GM18870 (cell line): ENCODE results near the gene LBHD2.

ENCODE experiments used
- ATAC-seq: cut with Tn5 transposase; IDR thresholded peaks from one replicate; pipeline ENCODE4 v1.9.1; 2021; ENCODE audit warnings: moderate library complexity; ENCODE audit not compliant: unreplicated experiment

Gene LBHD2

DNA sequence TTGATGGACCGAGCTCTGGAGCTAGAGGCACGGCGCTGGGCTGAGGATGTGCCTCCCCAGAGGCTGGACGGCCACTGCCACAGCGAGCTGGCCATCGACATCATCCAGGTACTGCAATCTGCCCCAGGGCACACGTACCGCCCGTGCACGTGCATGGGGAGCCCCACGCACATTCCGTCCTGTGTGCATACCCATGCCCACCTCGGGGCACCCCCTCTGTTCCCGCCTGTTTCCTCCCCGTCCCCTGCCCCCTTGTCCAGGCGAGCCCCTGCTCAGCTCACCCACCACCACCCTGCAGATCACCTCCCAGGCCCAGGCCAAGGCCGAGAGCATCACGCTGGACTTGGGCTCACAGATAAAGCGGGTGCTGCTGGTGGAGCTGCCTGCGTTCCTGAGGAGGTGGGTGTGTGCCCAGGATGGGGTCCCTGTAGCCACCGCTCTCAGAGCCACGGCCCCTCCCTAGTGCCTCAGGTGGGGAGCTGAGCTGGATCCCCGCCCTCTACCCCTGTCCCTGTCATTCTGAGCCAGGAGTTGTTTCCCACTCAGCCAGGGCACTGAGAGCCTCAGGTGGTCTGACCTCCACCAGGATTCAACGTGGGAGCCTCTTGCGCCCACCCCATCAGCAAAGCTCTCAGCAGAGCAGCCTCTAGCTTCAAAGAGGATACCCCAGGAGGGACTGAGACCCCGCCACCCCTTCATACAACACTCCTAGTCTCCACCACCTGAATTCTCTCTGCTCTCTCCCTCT is 46.2 kb downstream of the LBHD2 start:
- no peak for ATAC-seq

DNA sequence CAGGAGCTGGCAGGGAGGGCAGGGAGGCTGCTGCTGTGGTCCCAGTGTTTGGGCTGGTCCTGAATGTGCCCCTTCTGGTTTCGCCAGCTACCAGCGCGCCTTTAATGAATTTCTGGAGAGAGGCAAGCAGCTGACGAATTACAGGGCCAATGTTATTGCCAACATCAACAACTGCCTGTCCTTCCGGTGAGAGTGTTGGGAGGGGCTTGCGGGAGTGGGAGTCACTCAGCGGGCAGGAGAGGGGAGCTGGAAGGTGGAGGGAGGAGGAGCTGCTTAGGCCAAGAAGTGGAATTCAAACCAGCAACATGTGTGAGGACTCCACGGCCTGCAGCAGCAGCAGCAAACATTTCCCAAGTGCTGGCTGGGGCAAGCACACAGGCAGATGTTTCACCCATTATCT is 47.0 kb downstream of the LBHD2 start:
- no peak for ATAC-seq

GRCh38 chr14:103131580-103131979 is 47.6 kb downstream of the LBHD2 start:
- no peak for ATAC-seq

GRCh38 chr14:103132381-103133209 is 48.6 kb downstream of the LBHD2 start:
- ATAC-seq = no peak

GRCh38 chr14:103133210-103134140 is 49.5 kb downstream of the LBHD2 start:
- no peak for ATAC-seq

DNA sequence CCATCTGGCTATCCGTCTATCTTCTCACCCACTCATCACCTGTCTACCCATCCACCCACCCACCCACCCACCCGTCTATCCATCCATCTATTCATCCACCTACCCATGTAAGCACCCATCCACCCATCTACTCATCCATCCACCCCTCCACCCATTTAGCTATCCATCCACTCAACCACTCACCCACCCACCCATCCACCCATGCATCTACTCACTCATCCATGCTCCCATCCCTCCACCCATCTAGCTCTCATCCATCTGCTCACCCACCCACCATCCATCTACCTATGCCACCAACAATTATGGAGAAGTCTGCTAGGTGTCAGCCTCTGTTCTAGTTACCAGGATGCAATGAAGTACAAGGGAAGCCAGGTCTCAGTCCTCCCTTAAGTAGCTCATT is 50.4 kb downstream of the LBHD2 start:
- no peak for ATAC-seq

- ATAC-seq = no peak
These were observed 50.9 kb downstream of the LBHD2 start for GRCh38 chr14:103134919-103135318.

DNA sequence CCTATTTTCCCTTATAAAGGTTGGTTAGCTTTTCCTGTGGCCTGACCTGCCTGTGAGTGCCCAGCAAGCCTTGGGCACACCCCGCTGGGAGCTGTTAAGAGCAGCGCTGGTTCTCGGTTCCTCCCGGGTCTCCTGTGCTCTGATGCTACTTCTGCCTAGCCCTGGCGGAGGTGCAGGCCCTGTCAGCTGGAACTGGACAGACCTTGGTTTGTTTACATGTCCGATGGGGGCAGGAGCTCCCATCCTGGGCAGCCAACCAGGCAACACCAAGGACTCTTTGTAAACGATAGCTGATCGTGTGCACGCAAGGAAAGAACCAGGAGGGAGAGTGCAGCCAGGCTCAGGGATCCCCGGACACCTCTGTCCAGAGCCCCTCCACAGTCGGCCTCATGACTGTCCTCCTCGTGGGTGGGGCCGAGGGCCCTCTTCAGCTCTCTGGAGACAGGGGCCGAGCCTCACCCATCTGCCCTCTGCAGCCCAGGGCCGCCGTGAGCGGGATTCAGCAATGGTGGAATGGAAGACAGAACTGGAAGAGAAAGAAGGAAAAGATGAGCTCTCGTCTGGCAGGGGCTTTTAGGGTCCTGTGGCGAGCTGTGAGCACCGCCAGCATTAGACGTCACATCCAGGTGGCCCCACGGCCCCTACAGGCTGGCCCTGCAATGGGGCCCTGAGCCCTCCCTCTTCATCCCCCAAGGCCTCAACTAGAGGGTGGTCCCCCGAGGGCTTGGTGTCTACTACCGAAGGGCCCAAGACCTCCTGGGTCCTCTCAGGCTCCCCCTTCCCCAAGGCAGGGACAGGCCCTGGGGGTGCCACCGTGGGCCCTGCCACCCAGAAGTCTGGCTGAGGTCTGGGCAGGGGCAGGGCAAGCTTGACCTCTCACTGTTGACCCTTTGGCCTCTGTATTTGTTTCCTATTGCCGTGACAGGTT is 51.6 kb downstream of the LBHD2 start:
- ATAC-seq = no peak

DNA sequence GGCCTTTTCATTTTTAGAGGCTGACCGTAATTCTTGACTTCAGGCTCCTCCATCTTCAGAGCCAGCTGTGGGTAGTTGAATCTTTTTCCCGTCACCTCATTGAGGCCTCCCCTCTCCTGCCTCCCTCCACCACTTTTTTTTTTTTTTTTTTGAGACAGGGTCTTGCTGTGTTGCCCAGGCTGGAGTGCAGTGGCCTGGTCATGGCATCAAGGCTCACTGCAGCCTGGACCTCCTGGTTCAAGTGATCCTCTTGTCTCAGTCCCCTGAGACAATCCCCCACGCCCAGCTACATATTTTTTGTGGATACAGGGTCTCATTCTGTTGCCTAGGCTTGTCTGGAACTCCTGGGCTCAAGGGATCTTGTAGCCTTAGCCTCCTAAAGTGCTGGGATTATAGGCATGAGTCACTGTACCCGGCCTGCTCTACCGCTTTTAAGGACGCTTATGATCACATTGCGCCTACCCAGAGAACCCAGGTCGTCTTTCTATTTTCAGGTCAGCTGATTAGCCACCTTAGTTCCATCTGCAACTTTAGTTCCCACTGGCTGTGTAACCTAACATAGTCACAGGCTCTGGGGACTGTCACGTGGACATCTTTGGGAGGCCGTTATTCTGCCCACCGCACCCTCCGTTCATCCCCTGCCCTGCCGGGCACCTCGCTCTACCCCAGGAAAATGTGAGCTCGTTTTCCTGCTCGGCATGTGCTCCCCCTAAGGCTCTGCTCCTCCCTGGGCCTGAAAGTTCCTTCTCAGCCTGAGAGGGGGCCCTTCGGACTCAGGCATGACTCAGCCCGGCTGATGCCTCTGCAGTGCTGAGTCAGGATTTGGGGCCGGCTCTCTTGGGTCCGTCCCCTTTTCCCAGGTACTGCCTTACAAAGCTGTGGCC is 52.6 kb downstream of the LBHD2 start:
- ATAC-seq = no peak

DNA sequence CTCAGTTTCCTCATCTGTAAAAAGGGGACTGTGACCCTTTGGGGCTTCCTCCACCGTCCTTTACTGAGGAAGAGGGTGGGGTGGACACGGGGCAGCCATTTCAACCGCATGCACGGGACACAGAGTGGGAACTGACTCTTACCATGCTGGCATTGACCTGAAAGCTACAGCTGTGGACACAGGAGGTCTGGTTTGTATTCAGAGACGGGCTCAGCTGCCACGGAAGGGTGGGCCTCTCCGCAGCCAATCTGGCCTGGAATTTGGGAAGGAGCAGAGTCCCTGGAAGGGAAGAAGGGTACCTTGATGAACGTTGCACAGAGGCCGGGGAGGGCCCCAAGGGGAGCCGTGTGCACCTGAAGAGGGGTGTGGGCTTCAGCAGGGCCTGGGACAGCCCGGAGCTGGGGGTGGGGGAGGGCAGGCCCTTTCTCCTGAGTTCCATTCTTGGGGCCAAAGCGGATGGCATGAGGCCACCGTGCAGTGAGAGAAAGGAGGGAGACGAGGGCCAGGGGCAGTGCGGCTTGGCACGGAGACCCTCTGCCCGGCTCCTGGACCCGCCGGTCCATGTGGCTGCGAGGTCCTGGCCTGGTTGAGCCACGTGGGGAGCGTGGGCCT is 53.8 kb downstream of the LBHD2 start:
- ATAC-seq = no peak

DNA sequence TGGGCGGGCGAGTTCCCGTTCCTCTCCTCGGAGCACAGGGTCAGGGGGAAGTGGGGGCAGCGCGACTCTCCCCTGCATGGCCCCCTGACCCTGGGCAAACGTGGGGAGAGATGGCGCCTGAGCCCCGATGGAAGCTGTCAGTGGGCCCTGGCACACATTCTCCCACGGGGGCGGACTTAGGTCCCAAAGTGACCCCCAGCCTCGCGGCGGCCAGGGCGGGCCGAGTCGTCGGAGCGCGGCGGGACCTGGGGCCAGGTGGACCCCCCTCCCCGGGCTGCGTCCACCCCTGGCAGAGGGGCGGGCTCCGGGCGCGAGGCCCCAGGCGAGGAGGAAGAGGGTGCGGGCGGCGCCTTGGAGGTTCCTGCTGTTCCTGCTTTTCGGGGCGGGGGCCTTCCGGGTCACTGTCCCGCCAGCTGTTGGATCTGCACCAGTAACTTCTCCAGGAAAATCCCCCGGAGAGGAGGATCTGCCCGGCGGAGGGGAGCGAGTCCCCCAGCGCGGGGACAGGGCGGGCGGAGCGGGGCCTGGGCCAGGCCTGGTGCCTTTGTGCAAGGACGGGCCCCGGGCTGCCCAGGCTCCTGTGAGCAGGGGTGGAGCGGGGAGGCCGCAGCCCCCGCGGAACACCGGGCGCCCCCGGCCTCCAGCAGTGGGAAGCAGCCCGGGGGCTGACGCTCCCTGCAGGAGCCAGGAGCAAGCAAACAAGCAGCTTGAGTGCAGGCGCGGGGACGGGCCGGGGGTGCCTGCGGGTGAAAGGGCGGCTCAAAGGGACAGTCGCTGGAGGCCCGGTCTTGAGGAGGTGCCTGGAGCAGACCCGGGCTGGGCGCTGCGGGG is 54.5 kb downstream of the LBHD2 start:
- ATAC-seq = no peak

DNA sequence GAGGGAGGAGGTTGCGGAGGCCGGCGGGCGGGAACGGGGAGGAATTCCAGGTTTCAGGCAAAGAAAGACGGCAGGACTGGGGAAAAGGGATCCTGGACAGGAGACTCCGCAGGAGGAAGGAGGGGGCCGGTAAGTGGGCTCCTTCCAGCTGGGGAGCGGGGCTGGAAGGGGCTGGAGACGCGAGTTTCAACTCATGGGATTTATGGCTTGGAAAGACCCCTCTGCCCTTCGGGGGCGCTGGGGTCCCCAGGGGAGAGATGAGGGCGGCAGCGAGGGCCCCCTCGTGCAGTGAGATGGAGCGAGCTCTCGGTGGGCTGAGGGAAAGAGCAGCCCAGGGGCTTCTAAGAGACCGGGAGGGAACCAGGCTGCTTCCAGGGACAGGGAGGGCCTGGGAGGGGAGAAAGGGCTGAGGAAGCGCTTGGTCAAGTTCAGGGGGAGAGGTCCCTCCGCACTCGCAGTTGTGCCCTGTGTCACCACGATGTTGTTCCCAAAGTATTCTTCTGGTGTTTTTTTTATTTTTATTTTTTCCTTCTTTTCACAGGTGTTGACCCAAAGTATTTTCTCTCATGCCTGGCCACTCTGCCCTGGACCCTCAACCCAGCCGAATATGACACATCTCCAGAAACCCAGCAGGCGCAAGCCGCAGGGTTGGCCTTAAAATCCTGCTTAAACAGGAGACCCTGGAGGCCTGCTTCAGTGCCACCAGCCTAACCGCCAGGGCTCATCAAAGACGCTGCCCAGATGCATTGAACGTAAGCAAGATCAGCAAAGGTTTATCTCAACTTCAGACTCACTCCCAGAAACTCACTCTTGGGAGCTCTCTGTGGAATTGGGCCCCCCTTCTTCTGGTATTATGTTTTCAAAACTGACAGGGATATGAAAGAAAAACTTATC is 55.4 kb downstream of the LBHD2 start:
- ATAC-seq = no peak
